IPS DF 19.7 (cell line): ENCODE data around the gene RBM12.
A peak's percentile ranks its signal among the peaks of the same experiment; 100 is the strongest.

Experiments used
- DNase-seq: peaks from one replicate; pipeline ENCODE4 v3.0.0-alpha.2; 2013; ENCODE audit warnings: low read depth, low spot score

The RBM12 gene

DNA sequence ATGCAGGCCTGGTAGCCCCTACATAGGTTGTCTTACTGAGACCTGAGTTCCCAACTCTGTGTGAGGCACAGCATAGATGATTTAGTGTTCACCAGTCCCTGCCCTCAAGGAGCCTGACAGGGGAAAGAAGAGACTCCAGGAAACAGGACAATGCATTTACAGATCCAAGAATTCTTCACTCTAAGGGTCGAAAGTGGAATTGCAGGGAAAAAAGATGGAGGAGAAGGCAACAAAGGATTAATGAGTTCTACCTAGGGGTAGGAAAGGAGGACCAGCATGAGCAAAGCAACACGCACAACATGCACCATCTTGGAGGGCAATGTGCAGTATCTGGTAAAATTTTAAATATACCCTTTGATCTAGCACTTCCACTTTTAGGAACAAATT, 43.1 kb downstream of the RBM12 start:
- no peak for DNase-seq

DNA sequence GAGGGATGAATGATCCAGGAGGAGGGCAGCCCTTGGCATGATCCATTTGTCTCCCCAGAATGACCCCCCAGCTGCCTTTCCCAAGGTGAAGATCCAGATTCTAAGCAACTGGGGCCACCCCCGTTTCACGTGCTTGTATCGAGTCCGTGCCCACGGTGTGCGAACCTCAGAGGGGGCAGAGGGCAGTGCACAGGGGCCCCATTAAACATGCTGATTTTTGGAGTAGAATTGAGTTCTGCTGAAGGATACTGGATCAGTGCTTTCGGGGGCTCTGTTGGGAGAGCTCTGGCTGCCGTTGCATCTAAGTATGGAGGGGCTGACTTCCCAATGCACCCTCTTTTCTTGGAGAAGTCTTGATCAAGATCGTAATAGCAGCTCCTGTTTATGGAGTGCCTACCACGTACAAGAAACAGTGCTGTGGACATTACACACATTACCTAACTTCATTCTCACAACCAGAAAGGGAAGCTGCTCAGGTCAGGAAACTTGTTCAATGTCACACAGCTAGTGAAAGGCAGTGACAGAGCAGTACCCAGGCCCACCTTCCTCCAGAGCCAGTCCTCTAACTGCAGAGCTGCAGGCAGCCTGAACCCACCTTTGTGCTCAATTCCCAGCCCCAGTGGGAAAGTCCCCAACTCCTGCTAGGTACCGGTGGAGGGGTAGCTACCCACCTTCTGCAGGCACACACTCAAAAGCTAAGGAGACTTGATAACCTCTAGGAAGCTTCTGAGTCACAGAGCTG, 43.7 kb downstream of the RBM12 start:
- no peak for DNase-seq

DNA sequence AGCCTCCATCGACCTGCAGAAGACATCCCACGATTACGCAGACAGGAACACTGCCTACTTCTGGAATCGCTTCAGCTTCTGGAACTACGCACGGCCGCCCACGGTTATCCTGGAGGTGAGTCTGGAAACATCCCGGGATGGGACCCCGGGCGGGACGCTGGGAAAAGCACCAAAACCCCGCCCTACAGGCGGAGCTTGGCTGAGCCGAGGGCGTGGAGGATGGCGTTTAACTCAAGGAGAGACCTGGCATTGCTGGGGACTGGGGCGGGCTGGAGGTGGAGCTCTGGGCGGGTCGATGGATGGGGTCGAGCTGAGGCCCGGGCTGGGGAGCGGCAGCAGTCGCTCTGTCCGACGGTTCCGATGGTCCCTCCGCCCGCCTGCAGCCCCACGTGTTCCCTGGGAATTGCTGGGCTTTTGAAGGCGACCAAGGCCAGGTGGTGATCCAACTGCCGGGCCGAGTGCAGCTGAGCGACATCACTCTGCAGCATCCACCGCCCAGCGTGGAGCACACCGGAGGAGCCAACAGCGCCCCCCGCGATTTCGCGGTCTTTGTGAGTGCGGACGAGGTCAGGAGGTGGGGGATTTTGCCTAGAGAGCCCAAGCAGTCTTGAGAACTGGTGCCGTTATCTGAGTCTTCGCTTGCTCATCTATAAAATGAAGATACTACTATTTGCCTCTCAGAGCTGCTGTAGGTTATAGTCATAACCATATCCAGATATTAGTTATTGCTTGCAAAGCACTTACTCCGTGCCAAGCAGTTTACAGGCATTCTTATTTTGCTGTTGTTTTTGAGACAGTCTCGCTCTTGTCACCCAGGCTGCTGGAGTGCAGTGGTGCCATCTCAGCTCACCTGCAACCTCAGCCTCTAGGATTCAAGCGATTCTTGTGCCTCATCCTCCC, 45.3 kb downstream of the RBM12 start:
- peak; percentile 75 for DNase-seq

DNA sequence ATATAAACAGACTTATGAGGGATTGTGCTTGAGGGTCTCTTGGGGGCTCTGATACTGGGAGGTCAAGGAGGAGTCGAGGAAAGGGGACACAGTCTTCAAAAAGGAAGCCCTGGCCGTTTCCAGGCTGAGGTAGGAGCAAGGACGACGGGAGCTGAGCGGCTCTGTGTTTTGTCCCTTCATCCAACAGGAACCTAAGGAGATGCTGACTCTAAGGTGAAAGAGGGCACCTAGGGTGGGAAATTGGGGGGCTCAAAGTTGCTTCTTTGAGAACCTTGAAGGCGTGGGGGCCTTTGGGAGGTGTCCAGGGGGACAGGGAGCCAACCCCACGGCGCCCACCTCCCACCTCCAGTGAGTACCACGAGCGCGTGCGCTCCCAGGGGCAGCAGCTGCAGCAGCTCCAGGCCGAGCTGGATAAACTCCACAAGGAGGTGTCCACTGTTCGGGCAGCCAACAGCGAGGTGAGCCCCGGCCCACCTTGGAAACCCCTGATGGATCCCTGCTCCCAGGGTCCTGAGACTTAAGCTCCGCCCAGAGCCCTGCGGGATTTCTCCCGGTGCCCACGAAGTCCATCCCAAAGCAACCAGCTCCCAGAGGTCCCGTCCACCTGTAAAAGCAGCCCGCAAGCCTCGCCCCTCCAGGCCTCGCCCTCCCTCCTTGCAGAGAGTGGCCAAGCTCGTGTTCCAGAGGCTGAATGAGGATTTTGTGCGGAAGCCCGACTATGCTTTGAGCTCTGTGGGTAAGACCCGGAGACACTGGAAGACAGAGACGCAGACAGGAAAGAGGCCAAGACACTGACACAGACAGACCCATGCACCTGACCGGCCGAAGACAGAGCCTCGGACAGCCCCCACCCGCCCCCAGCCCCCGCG, 46.2 kb downstream of the RBM12 start:
- DNase-seq = no peak

DNA sequence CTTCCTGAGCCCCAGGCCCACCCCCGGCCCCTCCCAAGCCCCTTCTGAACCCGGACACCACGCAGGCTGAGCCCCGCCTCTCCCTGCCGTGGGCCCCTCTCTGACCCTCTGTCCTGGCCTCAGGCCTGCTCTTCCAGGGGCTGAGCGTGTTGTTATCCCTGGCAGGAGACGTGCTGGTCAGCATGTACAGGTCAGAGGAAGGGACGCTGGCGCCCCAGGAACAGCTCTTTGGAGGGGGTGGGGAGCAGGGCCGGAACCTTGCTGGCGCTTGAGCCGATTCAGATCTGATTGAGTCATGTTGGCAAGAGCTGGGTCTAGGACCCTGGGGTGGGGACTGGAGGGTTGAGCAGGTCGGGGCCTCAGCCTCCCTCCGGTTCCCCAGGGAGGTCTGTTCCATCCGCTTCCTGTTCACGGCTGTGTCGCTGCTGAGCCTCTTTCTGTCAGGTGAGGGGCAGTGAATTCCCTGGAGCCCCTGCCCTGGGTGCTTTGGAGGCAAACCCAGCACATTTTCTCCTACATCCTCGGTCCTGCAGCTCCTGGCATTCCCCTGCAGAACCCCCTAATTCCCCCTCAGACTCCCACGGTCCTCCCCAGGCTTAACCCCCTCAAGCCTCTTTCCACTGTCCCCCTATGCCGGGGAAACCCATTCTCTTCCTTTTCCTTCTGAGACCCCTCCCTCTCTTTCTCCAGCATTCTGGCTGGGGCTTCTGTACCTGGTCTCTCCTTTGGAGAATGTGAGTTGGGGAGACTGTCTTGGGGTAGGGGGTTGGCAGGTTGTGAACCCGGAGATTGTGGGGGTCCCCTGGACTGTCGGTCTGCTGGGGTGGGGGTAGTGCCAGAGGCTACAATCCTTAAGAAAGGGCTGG, 47.1 kb downstream of the RBM12 start:
- no peak for DNase-seq

DNA sequence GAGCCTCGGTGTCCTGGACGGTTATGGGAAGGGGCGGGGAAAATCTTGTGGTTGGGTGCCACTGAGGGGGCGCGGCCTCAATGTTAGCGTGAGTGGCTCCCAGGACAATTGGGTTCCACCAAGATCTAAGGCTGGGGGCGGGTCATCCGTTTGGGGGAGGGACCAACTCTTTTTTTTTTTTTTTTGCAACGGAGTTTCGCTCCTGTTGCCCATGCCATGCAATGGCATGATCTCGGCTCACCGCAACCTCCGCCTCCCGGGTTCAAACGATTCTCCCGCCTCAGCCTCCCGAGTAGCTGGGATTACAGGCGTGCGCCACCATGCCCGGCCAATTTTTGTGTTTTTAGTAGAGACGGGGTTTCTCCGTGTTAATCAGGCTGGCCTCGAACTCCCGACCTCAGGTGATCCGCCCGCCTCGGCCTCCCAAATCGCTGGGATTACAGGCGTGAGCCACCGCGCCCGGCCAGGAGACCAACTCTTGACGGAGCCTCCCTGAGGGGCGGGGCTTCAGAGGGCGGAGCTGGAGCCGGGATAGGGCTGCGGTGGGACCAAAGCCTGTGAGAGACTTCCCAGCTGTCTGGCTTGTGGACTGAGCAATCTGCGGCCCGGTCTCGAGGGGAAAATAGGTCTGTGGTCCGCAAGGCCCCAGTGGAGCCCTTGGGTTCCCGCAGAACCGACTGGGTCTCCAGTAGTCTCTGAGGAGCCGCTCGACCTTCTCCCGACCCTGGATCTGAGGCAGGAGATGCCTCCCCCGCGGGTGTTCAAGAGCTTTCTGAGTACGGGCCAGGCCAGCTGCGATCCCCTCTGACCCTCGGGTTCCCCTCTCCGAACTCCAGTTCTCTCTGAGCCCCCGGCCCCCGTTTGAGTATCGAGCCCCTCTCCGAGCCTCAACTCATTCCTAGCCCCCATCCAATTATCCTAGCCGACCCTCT, 48.0 kb downstream of the RBM12 start:
- DNase-seq = no peak

DNA sequence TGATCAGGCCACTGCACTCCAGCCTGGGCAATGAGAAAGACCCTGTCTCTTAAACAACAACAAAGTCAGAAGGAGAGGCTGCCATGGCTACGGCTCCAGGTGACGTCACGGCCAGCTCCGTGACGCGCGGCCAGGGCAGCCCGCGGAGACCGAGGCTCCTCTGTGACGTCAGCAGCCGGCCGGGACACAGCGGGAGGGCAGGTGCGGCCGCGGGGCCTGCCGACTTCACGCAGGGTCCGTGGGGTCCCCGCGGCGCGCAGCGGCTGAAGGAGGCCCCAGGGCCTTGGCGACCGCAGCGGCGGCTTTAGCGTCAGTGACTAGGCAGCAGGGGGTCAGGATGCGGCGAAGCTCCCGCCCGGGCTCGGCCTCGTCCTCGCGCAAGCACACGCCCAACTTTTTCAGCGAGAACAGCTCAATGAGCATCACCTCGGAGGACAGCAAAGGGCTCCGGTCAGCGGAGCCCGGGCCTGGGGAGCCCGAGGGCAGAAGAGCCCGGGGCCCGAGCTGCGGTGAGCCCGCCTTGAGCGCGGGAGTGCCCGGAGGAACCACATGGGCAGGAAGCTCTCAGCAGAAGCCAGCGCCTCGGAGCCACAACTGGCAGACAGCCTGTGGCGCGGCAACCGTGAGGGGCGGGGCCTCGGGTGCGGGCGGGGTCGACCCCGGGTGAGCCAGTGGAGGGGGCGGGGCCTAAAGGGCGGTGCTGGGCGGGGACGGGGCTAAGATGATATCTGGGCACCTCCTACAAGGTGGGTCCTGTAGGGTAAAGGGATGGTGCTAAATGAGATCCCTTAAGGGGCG, 48.8 kb downstream of the RBM12 start, which contains the start of gene SPAG4:
Gene SPAG4 (plus strand): TSS at position 163 of the 798 bp plus-strand sequence. CDS start 175 bp downstream, at position 338.
- DNase-seq = peak; percentile 96

DNA sequence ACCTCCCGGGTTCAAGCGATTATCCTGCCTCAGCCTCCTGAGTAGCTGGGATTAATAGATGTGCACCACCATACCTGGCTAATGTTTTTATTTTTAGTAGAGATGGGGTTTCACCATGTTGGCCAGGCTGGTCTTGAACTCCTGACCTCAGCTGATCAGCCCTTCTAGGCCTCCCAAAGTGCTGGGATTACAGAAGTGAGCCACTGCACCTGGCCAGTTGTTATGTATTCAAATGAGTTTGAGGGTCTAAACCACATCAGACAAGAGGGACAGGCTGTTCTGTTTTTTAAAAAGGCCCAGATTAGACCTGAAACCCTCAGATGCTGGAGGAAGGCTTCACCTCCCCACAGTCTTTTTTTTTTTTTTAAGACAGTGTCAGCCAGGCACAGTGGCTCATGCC, 53.2 kb downstream of the RBM12 start:
- no peak for DNase-seq

DNA sequence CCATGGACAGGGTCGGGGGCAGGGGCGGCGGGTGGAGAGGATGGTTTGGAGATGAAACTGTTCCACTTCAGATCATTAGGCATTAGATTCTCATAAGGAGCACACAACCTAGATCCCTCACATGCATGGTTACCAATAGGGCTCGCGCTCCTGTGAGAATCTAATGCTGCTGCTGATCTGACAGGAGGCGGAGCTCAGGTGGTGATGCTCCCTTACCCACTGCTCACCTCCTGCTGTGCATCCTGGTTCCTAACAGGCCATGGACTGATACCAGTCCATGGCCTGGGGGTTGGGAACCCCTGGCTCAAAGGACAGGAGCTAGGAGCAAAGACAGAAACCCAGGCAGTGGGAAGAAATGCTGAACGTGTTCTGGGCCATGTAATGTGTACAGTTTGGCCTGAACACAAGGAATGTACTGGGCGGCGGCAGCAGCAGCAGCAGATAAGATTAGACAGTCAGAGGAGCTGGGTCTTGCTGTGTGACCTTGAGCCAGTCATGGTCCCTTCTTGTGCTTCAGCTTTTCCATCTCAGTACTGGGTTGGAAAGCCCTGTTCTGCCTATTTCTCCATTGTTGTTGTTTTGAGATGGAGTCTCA, 53.8 kb downstream of the RBM12 start:
- DNase-seq = no peak

DNA sequence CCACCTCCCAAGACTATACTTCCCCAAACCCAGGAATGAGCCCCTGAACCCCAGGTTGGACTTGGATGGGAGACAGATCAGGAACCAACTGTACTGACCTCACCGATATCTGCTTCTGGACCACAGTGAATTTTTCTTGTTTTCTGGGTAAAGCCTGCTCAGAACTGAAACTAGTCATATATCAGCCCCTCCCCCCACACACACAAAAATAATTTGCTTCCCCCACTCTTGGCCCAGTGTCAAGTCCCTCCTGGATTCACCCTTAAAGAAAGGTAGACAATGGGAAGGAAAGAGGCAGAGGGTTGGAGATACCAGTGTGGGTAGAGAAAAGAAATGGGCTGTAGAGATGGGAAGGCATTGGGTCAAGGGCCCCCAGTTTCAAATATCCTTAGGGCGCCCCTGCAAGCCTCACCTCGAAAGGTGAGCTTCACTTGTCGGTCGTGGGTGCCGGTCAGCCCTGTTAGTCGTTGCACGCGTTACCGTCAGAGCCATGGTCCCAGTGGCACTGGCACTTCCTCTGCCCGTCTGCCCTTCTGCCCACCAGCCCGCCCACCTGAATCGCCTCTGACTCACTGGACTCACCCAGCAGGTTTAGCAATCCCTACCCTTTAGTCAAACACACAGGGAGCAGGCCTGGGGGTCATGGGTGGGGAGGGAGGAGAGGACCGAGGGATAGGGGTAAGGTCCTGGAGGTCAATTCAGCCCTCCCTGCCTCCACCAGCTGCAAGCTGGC, 57.5 kb downstream of the RBM12 start:
- DNase-seq = no peak

DNA sequence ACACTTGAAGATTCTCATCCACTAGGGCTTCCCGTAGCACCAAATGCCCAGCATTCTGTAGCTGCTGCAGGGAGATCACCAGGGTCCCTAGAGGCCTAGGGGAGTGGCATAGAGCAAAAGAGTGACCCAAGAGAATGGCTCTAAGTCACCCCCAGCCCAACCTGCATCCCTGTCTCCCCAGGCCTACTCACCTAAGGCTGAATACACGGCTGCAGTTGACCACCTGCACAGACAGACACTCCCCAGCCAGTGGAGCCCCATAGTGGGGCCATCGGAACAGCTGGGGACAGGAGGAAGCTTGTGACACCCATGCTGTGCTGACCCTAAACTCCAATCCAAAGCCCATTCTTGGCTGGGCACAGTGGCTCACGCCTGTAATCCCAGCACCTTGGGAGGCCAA, 58.6 kb downstream of the RBM12 start:
- DNase-seq = no peak

DNA sequence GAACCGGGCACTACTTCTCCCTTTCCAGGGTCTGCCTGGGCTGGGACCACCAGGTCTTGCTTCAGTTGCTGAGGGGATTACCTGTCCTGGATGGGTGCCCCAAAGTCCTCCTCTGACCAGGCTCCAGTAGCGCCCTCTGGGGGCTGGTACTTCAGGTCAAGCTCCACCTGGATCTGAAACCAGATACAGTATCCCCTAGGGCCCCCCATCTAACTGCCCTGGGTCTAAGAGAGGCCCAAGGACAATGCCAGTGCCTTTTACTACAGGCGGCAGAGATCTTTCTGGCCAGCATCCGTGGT, 60.3 kb downstream of the RBM12 start:
- no peak for DNase-seq

DNA sequence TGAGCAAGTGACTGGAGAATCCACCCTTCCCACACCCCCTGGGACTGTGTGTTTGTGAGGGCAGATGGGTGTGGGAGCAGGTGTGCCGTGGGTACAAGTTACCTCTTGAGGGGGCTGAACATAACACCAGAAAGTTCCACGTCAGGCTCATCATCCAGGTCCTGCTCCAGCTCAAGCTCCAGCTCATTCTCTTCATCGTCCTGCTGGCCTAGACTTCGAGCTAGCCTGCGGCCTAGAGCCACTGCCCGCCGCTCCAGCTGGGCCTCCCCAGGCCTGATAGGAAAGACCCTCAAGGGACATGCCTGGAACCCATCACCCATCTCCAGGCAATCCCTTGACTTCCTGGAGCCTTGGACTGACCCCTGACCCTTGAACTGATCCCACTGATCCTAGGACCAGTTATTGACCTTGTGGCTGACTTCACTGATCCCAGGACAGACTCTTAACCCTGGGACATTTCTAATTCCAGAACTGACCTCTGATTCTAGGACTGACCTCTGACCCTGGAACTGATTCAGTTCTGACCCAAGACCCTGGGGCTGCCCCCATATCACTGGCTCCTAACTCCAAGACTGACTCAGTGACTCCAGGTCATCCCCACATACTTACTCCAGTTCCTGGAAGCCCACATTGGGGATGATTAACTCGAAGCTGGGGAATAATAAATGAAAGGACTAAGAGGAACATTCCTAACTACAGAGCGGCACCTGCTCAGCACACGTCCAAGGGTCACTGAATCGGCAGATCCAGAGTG, 60.8 kb downstream of the RBM12 start:
- no peak for DNase-seq

DNA sequence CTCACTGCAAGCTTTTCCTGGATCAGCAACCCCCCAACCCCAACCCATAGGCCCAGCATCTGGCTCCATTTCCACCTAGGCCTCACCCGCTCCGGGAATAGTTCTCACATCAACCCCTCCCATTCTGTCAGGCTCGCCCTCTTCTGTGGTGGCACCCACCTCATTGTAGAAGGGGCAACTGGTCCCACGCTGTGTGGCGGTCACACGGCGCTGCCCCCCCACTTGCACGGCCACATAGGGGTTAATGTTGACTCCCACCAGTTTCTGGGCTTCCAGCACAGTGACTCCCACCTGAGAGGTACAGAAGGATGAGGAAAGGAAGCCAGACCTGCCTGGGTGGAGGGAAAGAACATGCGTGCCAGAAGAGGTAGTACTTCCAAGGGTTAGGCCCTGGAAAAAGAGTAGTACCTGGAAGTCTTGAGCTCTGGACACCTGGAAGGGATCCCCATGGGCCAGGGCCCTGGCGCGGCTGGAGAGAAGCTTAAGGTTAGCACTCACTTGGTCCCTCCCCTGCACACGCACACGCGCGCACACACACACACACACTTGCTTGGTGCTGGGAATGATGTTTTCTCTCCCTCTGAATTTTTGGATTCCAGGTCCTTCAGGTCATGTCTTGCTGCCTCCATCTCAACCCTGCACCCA, 61.7 kb downstream of the RBM12 start:
- DNase-seq = no peak

DNA sequence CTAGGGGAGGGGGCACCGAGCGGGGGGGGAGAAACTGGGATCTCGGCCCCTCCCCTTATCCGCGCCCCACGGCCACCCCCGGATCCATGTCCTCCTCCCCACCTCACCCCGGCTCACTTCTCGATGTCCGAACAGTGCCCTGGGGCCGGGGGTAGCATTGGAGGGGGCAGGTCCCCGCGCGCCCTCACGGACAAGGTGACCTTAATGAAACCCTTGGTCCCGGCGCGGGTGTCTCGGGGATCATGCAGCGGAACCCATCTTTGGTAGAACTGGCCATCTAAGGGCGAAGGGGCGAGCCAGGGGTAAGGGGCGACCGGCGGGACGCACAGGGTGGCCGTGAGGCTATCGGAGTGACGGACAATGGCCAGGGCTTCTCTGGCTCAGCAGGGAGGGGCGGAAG, 62.7 kb downstream of the RBM12 start:
- DNase-seq = no peak

DNA sequence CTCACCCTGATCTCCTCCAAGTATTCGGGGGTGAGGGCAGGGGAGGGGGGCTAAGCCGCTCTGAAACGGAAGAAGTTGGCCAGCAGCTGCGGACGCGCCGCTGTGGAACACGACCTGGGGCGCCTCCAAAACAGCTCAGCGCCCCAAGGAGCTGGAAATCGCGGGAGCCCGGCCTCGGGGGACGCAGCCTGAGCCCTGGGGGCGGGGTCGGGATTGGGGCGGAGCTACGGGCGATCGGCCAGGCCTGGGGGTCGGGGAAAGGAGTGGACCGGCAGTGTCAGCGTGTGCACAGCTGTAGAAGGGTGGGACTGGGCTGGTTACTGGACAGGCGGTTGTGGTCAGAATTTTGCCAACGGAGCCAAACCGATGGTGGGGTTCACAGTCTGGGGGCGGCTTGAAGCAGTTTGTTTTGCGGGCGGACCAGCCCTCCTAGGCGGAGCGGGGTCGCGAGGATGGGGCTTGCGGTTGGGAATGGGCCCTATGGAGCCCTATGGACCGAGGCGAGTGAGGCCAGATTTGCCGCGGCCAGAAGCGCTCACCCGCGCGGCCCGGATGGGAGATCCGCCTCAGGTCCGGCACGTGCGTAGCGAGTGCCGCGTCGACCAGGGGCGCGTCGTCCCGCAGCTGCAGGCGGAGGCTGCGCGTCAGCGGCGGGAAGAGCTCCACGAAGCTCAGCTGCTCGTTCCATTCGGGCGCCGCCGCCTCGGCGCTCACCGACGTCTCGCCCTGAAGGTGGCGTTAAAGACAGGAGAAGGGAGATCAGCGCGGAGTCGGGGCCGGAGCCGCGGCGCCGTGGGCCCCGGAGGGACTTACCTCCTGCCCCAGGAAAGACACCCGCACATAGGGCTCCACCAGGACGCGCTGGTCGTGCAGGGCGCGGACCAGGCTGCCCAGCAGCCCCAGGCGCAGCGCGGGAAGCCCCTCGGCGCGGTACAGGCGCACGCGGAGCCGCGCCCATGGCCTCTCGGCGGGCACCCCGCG, 63.4 kb downstream of the RBM12 start:
- no peak for DNase-seq
